IPS DF 6.9 (cell line): ENCODE results near the gene EIF4G1.

Experiments
- DNase-seq: peaks from one replicate; pipeline ENCODE4 v3.0.0-alpha.2; 2013; ENCODE audit warnings: low read depth, low spot score
- H3K27ac ChIP-seq: one replicate; pipeline ENCODE4 v1.5.1; 2013; ENCODE audit warnings: low read length, control low read depth
- H3K27me3 ChIP-seq: 2 replicates; pipeline ENCODE4 v1.6.1; 2013; ENCODE audit warnings: mild to moderate bottlenecking, low read length; ENCODE audit not compliant: control insufficient read depth, insufficient read depth
- H3K36me3 ChIP-seq: 2 replicates; pipeline ENCODE4 v1.6.1; 2013; ENCODE audit warnings: low read length; ENCODE audit not compliant: control insufficient read depth, insufficient read depth
- H3K4me1 ChIP-seq: 2 replicates; pipeline ENCODE4 v1.6.1; 2013; ENCODE audit warnings: low read length; ENCODE audit not compliant: control insufficient read depth, insufficient read depth
- H3K4me3 ChIP-seq: 2 replicates; pipeline ENCODE4 v1.5.1; 2013; ENCODE audit warnings: mild to moderate bottlenecking, low read length
- H3K9me3 ChIP-seq: 2 replicates; pipeline ENCODE4 v1.6.1; 2013; ENCODE audit warnings: low read length, inconsistent platforms; ENCODE audit not compliant: control insufficient read depth, insufficient read depth
- WGBS: extraction: QIAGEN DNeasy Blood & Tissue Kit; methylation state at CpG from one replicate; pipeline ENCODE4 v1.1.7; 2013; ENCODE audit warnings: mixed read lengths, missing lambda C conversion rate; ENCODE audit not compliant: insufficient read length, insufficient coverage; 5-methylcytosine and 5-hydroxymethylcytosine counted together

EIF4G1 gene

GRCh38 chr3:184351511-184352148 is 37.2 kb downstream of the EIF4G1 start:
- H3K9me3 ChIP-seq: no peaks in the 10 kb centered on the region
- no peaks in the 10 kb centered on the region for H3K4me1 ChIP-seq
- DNase-seq: no peak
- no peak overlapping the region for H3K4me3 ChIP-seq
- H3K36me3 ChIP-seq: peaks cover 10% of the 10 kb centered on the region; the same call in 1 of the 2 replicates
- no peak overlapping the region for H3K27ac ChIP-seq
- no CpG with 5 or more reads among the region's 9 CpGs for WGBS
- no peaks in the 10 kb centered on the region for H3K27me3 ChIP-seq

DNA sequence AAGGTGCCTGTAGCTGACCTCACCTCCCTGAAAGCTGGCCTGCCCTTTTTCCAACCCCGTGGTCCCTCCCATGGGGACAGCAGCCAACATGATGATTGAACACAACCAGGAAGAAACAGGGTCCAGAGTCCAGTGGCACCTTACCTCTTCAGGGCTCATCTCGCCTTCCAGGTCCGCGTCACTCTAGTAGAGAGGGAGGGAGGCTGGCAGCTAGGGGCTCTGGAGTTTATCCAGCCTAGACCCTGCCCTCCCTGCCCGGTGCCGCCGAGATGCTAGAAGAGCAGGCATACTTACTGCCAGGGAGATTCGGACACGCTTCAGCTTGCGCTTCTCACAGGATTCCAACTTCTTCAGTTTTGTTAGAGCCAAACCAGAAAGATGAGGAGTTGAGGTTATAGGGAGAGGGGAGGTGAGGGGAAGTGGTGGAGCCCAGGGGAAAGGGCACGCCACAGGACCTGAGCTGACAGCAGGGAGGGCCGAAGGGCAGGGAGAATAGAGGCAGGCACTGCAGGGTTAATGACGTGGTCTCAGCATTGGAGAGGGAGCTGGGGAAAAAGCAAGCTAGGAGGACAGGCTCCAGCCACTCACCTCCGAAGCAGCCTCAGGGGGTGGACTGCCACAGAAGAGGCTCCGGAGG is 37.9 kb downstream of the EIF4G1 start:
- no peaks in the 10 kb centered on the region for H3K27me3 ChIP-seq
- peaks cover 12% of the 10 kb centered on the region for H3K36me3 ChIP-seq
- no peak overlapping the region for H3K27ac ChIP-seq
- DNase-seq: no peak
- H3K9me3 ChIP-seq: no peaks in the 10 kb centered on the region
- no peak overlapping the region for H3K4me3 ChIP-seq
- WGBS: no CpG with 5 or more reads among the region's 15 CpGs
- no peaks in the 10 kb centered on the region for H3K4me1 ChIP-seq

- peaks cover 19% of the 10 kb centered on the region for H3K36me3 ChIP-seq
- no peak overlapping the region for H3K4me3 ChIP-seq
- WGBS: no CpG with 5 or more reads among the region's 11 CpGs
- DNase-seq: no peak
- no peaks in the 10 kb centered on the region for H3K4me1 ChIP-seq
- no peaks in the 10 kb centered on the region for H3K9me3 ChIP-seq
- H3K27ac ChIP-seq: no peak overlapping the region
- H3K27me3 ChIP-seq: no peaks in the 10 kb centered on the region
Observed at GRCh38 chr3:184352897-184353545, 38.6 kb downstream of the EIF4G1 start.

DNA sequence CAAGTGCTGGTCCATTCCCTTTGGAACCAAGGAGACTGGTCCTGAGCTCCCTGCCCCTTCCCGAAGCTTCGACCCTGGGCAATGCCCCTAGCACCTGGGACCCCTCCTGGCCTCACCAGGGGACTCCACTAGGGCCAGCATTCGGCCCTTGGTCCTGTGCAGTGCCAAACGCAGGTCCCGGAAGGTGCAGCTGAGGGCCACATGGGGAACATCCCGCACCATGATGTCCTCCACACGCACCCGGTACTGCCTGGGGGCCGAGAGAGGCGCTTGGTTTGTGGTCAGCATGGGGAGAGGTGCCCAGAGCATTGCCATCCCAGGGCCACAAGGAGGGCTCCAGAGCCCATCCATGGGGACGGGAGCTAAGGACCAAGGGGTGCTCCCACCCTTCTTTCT is 39.1 kb downstream of the EIF4G1 start:
- H3K36me3 ChIP-seq: peaks cover 21% of the 10 kb centered on the region
- no peak for DNase-seq
- no peaks in the 10 kb centered on the region for H3K4me1 ChIP-seq

DNA sequence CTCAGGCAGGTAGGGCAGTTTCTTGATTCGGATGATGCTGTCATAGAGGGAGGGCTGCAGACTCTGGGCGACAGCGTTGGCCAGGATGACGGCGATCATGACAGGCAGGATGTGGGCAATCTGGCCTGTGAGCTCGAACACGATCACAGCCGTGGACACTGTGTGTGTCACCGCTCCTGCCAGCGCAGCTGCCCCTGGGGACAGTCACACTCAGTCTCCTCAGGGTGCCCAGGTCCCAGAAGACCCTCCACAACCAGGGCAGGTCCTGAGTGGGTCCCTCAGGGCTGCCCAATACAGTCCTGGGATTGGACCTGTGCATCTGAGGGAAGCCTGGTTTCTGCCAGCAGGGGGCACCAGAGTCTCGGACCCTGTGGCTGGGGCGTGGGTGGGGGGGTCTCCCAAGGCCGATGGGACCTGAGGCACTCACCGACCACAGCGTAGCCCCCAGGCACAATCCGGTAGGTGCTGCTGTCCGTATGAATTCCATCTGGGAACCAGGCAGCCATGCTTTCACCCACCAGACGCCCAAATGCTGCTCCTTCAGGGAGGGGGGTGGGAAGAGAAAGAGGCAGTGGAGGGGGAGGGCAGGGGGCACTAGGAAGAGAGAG is 39.8 kb downstream of the EIF4G1 start:
- Histone ChIP-seq H3K36me3 (peaks cover 21% of the 10 kb centered on the region), H3K4me3 (no peak overlapping the region), H3K9me3 (no peaks in the 10 kb centered on the region), H3K27me3 (no peaks in the 10 kb centered on the region), H3K27ac (no peak overlapping the region), H3K4me1 (no peaks in the 10 kb centered on the region)
- WGBS: no CpG with 5 or more reads among the region's 18 CpGs
- no peak for DNase-seq

More for the DNA sequence above, 39.1 kb downstream of the EIF4G1 start:
- H3K27me3 ChIP-seq: no peaks in the 10 kb centered on the region
- no peaks in the 10 kb centered on the region for H3K9me3 ChIP-seq
- no peak overlapping the region for H3K27ac ChIP-seq
- WGBS: no CpG with 5 or more reads among the region's 11 CpGs
- no peak overlapping the region for H3K4me3 ChIP-seq

- DNase-seq: no peak
- Histone ChIP-seq H3K36me3 (peaks cover 21% of the 10 kb centered on the region), H3K9me3 (no peaks in the 10 kb centered on the region), H3K27me3 (no peaks in the 10 kb centered on the region), H3K4me3 (no peak overlapping the region), H3K27ac (no peak overlapping the region), H3K4me1 (peaks cover 3% of the 10 kb centered on the region; the same call in 1 of the 2 replicates)
- WGBS: no CpG with 5 or more reads among the region's 8 CpGs
Observed at GRCh38 chr3:184354754-184355153, 40.3 kb downstream of the EIF4G1 start.

DNA sequence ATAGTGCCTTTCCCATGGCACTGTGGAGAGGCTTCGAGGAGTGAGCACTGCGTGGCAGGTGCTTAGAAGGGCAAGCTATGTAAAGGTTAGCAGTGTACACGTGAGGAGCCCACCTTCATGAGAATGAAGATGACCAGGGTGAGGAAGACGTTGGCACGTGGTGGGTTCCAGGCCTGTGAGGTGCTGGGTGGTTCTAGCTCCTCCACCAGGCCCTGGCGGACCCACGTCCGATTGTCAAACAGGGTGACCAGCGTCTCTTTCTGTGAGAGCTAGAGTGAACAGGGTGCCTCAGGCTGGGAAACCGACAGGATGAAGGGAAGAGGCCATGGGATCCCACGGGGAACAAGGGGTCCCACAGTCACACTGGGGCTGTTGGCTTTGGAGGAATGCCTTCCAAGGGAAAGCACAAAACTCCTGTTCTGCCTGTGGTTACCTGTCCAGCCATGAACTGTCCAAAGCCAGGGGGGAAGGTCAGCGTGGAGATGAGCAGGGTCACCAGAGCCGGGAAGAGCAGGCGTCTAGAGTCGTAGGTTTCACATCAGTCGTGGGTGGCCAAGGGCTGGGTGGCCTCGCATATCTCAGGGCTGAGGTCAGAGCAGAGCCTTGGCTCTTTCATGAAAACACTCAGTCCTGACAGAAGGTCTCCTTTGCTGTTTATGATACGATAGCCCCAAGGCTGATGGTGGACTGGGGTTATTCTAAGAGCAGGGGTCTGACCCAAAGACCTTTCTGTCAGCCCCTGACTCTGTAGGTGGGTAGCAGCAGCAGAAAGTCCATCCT is 41.0 kb downstream of the EIF4G1 start:
- H3K36me3 ChIP-seq: peaks cover 21% of the 10 kb centered on the region
- no peak overlapping the region for H3K27ac ChIP-seq
- no peak for DNase-seq
- H3K9me3 ChIP-seq: no peaks in the 10 kb centered on the region
- H3K4me1 ChIP-seq: peaks cover 7% of the 10 kb centered on the region; the same call in 1 of the 2 replicates
- no peak overlapping the region for H3K4me3 ChIP-seq
- no CpG with 5 or more reads among the region's 18 CpGs for WGBS
- H3K27me3 ChIP-seq: no peaks in the 10 kb centered on the region

GRCh38 chr3:184357248-184358123 is 43.1 kb downstream of the EIF4G1 start:
- Histone ChIP-seq H3K4me3 (no peak overlapping the region), H3K36me3 (peaks cover 21% of the 10 kb centered on the region), H3K4me1 (peaks cover 7% of the 10 kb centered on the region; the same call in 1 of the 2 replicates), H3K9me3 (no peaks in the 10 kb centered on the region), H3K27me3 (no peaks in the 10 kb centered on the region), H3K27ac (no peak overlapping the region)
- no CpG with 5 or more reads among the region's 24 CpGs for WGBS
- no peak for DNase-seq

DNA sequence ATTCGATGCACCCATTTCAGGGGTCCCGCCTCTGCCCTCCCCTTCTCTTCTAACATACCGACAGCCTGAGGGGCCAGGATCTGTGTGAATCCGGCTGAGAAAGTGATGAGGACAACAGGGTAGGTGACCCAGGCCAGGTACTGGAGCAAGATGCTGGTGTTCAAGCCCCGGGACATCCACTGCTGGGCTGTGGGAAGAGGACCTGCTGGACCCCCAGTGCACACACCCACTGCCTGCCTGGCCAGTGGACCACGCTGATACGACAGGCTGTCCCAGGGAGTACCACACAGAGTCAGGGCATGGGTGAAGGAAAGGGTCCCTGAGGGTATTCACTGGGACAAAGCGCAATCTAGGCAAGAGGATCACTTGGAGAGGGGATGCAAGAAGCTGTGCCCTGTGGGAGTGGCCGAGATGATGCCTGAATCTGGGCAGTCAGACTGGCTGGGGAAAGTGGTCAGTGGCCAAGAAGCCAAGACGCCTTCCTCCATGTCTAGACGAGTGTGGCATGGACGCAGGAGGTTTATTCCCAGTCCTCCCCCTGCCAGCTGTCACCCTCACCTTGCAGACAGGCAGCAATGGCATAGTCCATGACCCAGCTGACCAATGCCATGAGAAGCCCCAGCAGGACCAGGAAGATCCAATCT is 43.8 kb downstream of the EIF4G1 start:
- Histone ChIP-seq H3K4me3 (no peak overlapping the region), H3K27ac (no peak overlapping the region), H3K4me1 (peaks cover 7% of the 10 kb centered on the region; the same call in 1 of the 2 replicates), H3K27me3 (no peaks in the 10 kb centered on the region), H3K36me3 (peaks cover 21% of the 10 kb centered on the region), H3K9me3 (no peaks in the 10 kb centered on the region)
- WGBS: no CpG with 5 or more reads among the region's 12 CpGs
- DNase-seq: no peak
